Tongue (tissue), 2 donors: ENCODE measurements around the gene CAPN1. TPM values are rescaled to one million over a fixed set of nuclear protein-coding genes. Genes with fewer than 3 reads are reported as not detected.
"Not testable (repeated sequence)": the region's sequence is repeated elsewhere in the genome, so short reads cannot be mapped to it uniquely, and the experiment has no call there.

Source experiments
- DNase-seq: peaks from one replicate; pipeline ENCODE4 v3.0.0-alpha.2; 2015
- total RNA-seq: library from RNA; depleted of rRNA; stranded (reverse); fragments of >200 nt; gene quantifications from one replicate; pipeline ENCODE4 v1.2.3, GENCODE V29; 2014

The CAPN1 gene
- total RNA-seq, 1 donor from 2014 or later, result 144 TPM

GRCh38 chr11:65160643-65161042, 21.1 kb upstream of the CAPN1 start:
- DNase-seq, result no peak

- no peak for DNase-seq
Measured at GRCh38 chr11:65163684-65164083, 18.0 kb upstream of the CAPN1 start.

- no peak for DNase-seq
Measured at GRCh38 chr11:65165410-65166317, 16.1 kb upstream of the CAPN1 start.

GRCh38 chr11:65166893-65167292, 14.8 kb upstream of the CAPN1 start:
- DNase-seq, result no peak

- no peak for DNase-seq
Measured at GRCh38 chr11:65167656-65168055, 14.1 kb upstream of the CAPN1 start.

GRCh38 chr11:65169164-65169641, 12.5 kb upstream of the CAPN1 start:
- DNase-seq, result no peak

GRCh38 chr11:65170058-65170534, 11.6 kb upstream of the CAPN1 start, which contains the start of gene SPDYC:
Gene SPDYC, plus strand, starts transcription at chr11:65170233. Its CDS starts 1,125 bp downstream, at chr11:65171358.
- DNase-seq, result no peak

- no peak for DNase-seq
Measured at GRCh38 chr11:65172600-65172999, 9.1 kb upstream of the CAPN1 start.

GRCh38 chr11:65174571-65175010, 7.1 kb upstream of the CAPN1 start:
- not testable (repeated sequence) for DNase-seq

- peak; percentile 89 for DNase-seq
Measured at GRCh38 chr11:65180877-65181568, 705 bp upstream of the CAPN1 start.

GRCh38 chr11:65182258-65183170, 786 bp downstream of the CAPN1 start:
- peak; percentile 40 for DNase-seq

- peak; percentile 11 for DNase-seq
Measured at GRCh38 chr11:65183201-65183891, 1.6 kb downstream of the CAPN1 start.

GRCh38 chr11:65184146-65184545, 2.4 kb downstream of the CAPN1 start:
- peak; percentile 8 for DNase-seq

- no peak for DNase-seq
Measured at GRCh38 chr11:65185171-65185570, 3.4 kb downstream of the CAPN1 start.

- no peak for DNase-seq
Measured at GRCh38 chr11:65185869-65186341, 4.2 kb downstream of the CAPN1 start.

- DNase-seq, result no peak
Measured at GRCh38 chr11:65186701-65187100, 5.0 kb downstream of the CAPN1 start.

GRCh38 chr11:65187146-65187675, 5.5 kb downstream of the CAPN1 start:
- DNase-seq, result no peak

- no peak for DNase-seq
Measured at GRCh38 chr11:65187971-65188461, 6.3 kb downstream of the CAPN1 start.

- DNase-seq, result no peak
Measured at GRCh38 chr11:65188486-65188885, 6.8 kb downstream of the CAPN1 start.

GRCh38 chr11:65189191-65189590, 7.5 kb downstream of the CAPN1 start:
- no peak for DNase-seq

GRCh38 chr11:65194564-65194963, 12.8 kb downstream of the CAPN1 start:
- no peak for DNase-seq
